ENCODE results near the gene NELFB.
"Not testable (repeated sequence)": the region's sequence is repeated elsewhere in the genome, so short reads cannot be mapped to it uniquely, and the experiment has no call there.

The NELFB gene

GRCh38 chr9:137242269-137243203 is 12.6 kb upstream of the NELFB start:
- H3K9me3 Mint-ChIP-seq, result no peaks in the 10 kb centered on the region
- DNase-seq (ENCODE audit: low spot score in 2 of 2) (no peak), ATAC-seq (replicated peaks; ENCODE audit: extremely low read depth, poor library complexity, severe bottlenecking) (no peak)
- peak overlapping the region; percentile 92 for H3K4me3 Mint-ChIP-seq
- peaks cover 25% of the 10 kb centered on the region for H3K36me3 Mint-ChIP-seq (ENCODE audit: insufficient read depth)
- peak overlapping the region; percentile 88 for H3K27ac Mint-ChIP-seq (ENCODE audit: low read depth)
- H3K4me1 Mint-ChIP-seq, result peaks cover 24% of the 10 kb centered on the region
- no peaks in the 10 kb centered on the region for H3K27me3 Mint-ChIP-seq

- DNase-seq (ENCODE audit: low spot score in 2 of 2); H3K27ac Mint-ChIP-seq (ENCODE audit: low read depth); H3K27me3 Mint-ChIP-seq; ATAC-seq (replicated peaks; ENCODE audit: extremely low read depth, poor library complexity, severe bottlenecking); H3K9me3 Mint-ChIP-seq: not testable (repeated sequence)
- peak overlapping the region; percentile 92 for H3K4me3 Mint-ChIP-seq
- H3K4me1 Mint-ChIP-seq, result peaks cover 24% of the 10 kb centered on the region
- peaks cover 25% of the 10 kb centered on the region for H3K36me3 Mint-ChIP-seq (ENCODE audit: insufficient read depth)
These were observed 11.9 kb upstream of the NELFB start for GRCh38 chr9:137243266-137243625.

- Mint-ChIP-seq H3K4me1 (peaks cover 24% of the 10 kb centered on the region), H3K36me3 (ENCODE audit: insufficient read depth) (peaks cover 25% of the 10 kb centered on the region), H3K27me3 (no peaks in the 10 kb centered on the region), H3K9me3 (no peaks in the 10 kb centered on the region), H3K27ac (ENCODE audit: low read depth) (no peak overlapping the region), H3K4me3 (peak overlapping the region; percentile 92)
- DNase-seq (ENCODE audit: low spot score in 2 of 2), result no peak
- no peak for ATAC-seq (replicated peaks; ENCODE audit: extremely low read depth, poor library complexity, severe bottlenecking)
These were observed 11.3 kb upstream of the NELFB start for GRCh38 chr9:137243626-137244485.

GRCh38 chr9:137244486-137245449 is 10.4 kb upstream of the NELFB start:
- Mint-ChIP-seq H3K4me1 (peaks cover 24% of the 10 kb centered on the region), H3K27ac (ENCODE audit: low read depth) (no peak overlapping the region), H3K27me3 (no peaks in the 10 kb centered on the region), H3K4me3 (no peak overlapping the region), H3K36me3 (ENCODE audit: insufficient read depth) (peaks cover 25% of the 10 kb centered on the region), H3K9me3 (no peaks in the 10 kb centered on the region)
- ATAC-seq (replicated peaks; ENCODE audit: extremely low read depth, poor library complexity, severe bottlenecking) (no peak), DNase-seq (ENCODE audit: low spot score in 2 of 2) (no peak)

GRCh38 chr9:137245450-137246421 is 9.4 kb upstream of the NELFB start:
- H3K36me3 Mint-ChIP-seq (ENCODE audit: insufficient read depth), result peaks cover 23% of the 10 kb centered on the region
- no peak overlapping the region for H3K4me3 Mint-ChIP-seq

GRCh38 chr9:137247135-137247915 is 7.8 kb upstream of the NELFB start:
- Mint-ChIP-seq H3K9me3 (no peaks in the 10 kb centered on the region), H3K4me1 (peaks cover 15% of the 10 kb centered on the region), H3K4me3 (no peak overlapping the region), H3K27me3 (no peaks in the 10 kb centered on the region), H3K27ac (ENCODE audit: low read depth) (no peak overlapping the region), H3K36me3 (ENCODE audit: insufficient read depth) (peaks cover 12% of the 10 kb centered on the region)
- ATAC-seq (replicated peaks; ENCODE audit: extremely low read depth, poor library complexity, severe bottlenecking), result no peak
- DNase-seq (ENCODE audit: low spot score in 2 of 2), result no peak

More at GRCh38 chr9:137245450-137246421, 9.4 kb upstream of the NELFB start:
- no peak for DNase-seq (ENCODE audit: low spot score in 2 of 2)
- Mint-ChIP-seq H3K27me3 (no peaks in the 10 kb centered on the region), H3K27ac (ENCODE audit: low read depth) (peak overlapping the region; percentile 57), H3K9me3 (no peaks in the 10 kb centered on the region), H3K4me1 (peaks cover 24% of the 10 kb centered on the region)
- ATAC-seq (replicated peaks; ENCODE audit: extremely low read depth, poor library complexity, severe bottlenecking), result no peak

GRCh38 chr9:137247916-137248175 is 7.3 kb upstream of the NELFB start:
- DNase-seq (ENCODE audit: low spot score in 2 of 2), result no peak
- Mint-ChIP-seq H3K4me3 (no peak overlapping the region), H3K36me3 (ENCODE audit: insufficient read depth) (peaks cover 7% of the 10 kb centered on the region), H3K27me3 (no peaks in the 10 kb centered on the region), H3K4me1 (peaks cover 10% of the 10 kb centered on the region), H3K9me3 (no peaks in the 10 kb centered on the region), H3K27ac (ENCODE audit: low read depth) (no peak overlapping the region)
- no peak for ATAC-seq (replicated peaks; ENCODE audit: extremely low read depth, poor library complexity, severe bottlenecking)

GRCh38 chr9:137250329-137251193 is 4.6 kb upstream of the NELFB start:
- DNase-seq (ENCODE audit: low spot score in 2 of 2) (no peak), ATAC-seq (replicated peaks; ENCODE audit: extremely low read depth, poor library complexity, severe bottlenecking) (no peak)
- Mint-ChIP-seq H3K4me3 (no peak overlapping the region), H3K9me3 (no peaks in the 10 kb centered on the region), H3K27ac (ENCODE audit: low read depth) (no peak overlapping the region), H3K27me3 (no peaks in the 10 kb centered on the region), H3K36me3 (ENCODE audit: insufficient read depth) (peaks cover 6% of the 10 kb centered on the region), H3K4me1 (peaks cover 5% of the 10 kb centered on the region)

- Mint-ChIP-seq H3K4me1 (peaks cover 10% of the 10 kb centered on the region), H3K27me3 (no peaks in the 10 kb centered on the region), H3K9me3 (no peaks in the 10 kb centered on the region), H3K4me3 (no peak within 1 kb of the TSS), H3K36me3 (ENCODE audit: insufficient read depth) (peaks cover 12% of the 10 kb centered on the region), H3K27ac (ENCODE audit: low read depth) (no peak within 1 kb of the TSS)
- ATAC-seq (replicated peaks; ENCODE audit: extremely low read depth, poor library complexity, severe bottlenecking), result no peak
- no peak for DNase-seq (ENCODE audit: low spot score in 2 of 2)
These were observed 4.0 kb upstream of the NELFB start, which contains the start of gene STPG3 for GRCh38 chr9:137251194-137251461. Gene STPG3, plus strand, starts transcription at chr9:137251286. Its CDS starts 1 bp downstream, at chr9:137251287.

- ATAC-seq (replicated peaks; ENCODE audit: extremely low read depth, poor library complexity, severe bottlenecking) (no peak), DNase-seq (ENCODE audit: low spot score in 2 of 2) (no peak)
- Mint-ChIP-seq H3K27me3 (no peaks in the 10 kb centered on the region), H3K4me1 (peaks cover 15% of the 10 kb centered on the region), H3K9me3 (no peaks in the 10 kb centered on the region), H3K4me3 (no peak overlapping the region), H3K36me3 (ENCODE audit: insufficient read depth) (peaks cover 14% of the 10 kb centered on the region), H3K27ac (ENCODE audit: low read depth) (no peak overlapping the region)
These were observed 3.4 kb upstream of the NELFB start for GRCh38 chr9:137251490-137252268.

Data from central memory CD8-positive, alpha-beta T cell (primary cell).